ENCODE results near the gene CCDC43. TPM values are rescaled to one million over a fixed set of nuclear protein-coding genes. Genes with fewer than 3 reads are reported as not detected.
"Not testable (repeated sequence)": the region's sequence is repeated elsewhere in the genome, so short reads cannot be mapped to it uniquely, and the experiment has no call there.

The CCDC43 gene
- total RNA-seq, 1 experiment from 2014 or later: 32.9 TPM

DNA sequence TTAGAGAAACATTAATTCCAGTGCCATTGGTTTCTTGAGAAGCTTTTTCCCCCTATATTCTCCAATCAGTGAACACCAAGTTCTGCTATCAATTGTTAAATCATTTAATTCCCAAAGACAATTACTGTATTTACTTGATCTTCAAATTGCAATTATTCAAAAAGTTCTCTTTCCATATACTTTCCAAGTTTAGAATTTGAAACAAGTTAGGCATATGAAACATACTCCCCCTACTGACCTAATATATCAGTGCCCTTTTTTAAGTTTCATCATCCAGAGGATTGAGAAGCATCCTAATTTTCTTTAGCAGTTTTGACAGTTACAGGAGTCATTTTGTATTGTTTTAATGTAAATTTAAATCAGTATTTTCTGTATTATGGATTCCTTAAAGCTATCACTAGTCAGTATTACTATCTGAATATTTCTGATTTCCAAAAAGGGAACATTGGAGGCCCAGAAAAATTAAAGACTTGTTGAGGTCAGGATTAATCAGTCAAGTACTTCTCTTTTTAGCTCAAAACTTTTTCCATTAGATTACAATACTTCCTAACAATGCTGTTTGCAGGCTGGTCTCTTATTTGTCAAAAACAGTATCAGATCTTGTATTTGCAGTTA is 17.0 kb downstream of the CCDC43 start:
- DNase-seq (ENCODE audit: low read depth): peak; percentile 26

DNA sequence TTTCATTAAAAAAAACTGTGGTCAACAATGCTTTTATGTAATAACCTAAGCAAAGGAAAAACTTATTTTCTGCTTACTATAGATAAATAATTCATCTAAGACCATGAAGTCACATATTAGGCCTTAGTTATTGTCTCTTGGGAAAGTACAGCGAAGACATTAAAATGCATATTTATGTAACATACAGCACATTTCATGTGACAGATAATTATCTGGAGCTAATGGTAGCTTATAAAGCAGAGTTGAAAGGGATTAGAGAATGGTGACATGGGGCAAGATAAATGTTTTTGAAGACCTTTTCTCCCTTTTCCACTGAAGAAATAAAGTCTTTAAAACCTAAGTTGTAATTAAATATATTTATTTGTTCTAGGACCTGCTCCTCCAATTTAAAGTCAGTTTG is 23.6 kb downstream of the CCDC43 start:
- DNase-seq (ENCODE audit: low read depth): no peak

DNA sequence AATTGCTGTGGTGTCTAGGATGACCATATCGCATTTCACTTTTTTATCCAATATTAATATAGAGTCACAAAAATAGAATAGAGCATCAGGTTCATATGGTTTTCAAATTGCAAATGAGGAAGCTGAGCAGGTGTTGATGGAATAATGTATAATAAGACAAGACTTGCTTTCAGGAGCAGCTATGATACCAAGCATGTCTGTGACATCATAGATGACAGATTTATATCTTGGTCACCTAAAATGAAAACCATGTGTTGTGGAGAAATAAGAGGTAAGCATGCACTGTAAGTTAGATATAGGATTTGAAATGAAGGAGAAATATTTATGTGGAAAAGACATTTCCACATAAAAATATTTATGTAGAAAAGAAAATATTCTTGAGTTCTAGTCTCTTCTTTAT is 24.7 kb downstream of the CCDC43 start:
- no peak for DNase-seq (ENCODE audit: low read depth)

GRCh38 chr17:44663095-44663494 is 26.5 kb downstream of the CCDC43 start:
- no peak for DNase-seq (ENCODE audit: low read depth)

DNA sequence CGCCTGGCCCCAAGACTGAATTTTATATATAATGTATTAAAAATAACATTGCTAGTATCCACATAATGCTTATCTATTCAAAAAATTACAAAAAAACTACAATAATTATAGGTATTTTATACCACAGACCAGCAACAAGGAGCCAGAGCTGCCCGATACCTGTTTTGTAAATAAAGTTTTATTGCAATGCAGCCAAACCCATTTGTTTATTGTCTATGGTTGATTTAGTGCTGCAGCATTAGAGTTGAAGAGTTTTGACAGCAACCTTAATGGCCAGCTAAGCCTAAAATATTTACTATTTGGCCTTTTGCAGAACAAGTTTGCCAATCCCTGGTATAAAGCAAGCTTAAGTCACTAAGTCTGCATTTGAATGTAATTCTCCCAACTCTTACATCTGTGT is 27.7 kb downstream of the CCDC43 start:
- no peak for DNase-seq (ENCODE audit: low read depth)

DNA sequence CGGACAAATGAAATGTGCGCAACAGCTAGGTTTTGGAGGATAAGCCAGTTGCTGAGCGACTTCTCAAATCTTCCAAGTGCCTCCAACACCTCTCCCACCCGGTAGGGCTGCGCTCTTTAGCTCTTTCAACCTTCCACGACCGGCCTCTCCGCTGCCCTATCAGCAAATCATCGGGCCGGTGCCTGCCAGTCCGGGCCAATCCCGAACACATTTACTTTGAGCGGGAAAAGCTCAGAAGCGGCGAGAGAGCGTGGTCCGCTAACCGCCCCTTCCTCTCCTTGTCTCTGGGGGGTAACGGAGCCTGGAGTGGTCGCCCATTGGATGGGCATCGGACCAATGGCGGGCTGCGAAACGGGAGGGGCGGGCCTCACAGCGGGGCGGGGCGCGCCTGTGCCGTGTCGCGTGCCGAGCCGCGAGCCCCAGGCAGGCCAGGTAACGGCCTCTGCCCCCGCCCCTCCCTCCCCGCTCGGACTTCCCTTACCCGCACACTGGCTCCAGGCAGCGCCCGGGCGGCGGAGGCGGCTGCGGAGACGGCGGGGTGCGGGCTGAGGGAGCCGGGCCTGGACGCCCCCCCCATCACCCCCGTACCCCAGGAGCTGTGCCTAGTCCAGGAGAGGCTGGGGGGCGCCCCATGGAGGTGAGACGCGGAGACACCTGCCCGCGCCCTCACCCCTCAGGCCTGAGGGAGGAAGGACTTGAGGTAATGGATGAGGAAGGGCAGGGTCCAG is 33.4 kb downstream of the CCDC43 start, which contains the start of gene MEIOC:
Gene MEIOC (plus strand): TSS at position 486 of the 728 bp plus-strand sequence. CDS start 146 bp downstream, at position 632.
- DNase-seq (ENCODE audit: low read depth): no peak

DNA sequence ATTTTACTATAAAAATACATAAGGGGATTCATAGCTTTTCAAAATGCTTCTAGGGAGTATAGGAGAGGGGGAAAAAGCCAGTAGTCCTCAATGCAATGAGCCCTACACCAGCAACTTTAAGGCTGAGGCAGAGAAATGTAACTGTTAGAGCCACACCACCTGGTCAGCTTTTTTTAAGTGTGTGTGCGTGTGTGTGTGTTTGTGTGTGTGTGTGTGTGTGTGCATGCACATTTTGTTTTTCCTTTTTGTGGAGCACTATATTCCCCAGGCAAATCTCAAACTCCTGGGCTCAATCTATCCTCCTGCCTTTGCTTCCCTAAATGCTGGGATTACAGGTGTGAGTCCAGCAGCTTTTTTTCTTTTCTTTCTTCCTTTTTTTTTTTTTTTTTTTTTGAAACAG is 35.6 kb downstream of the CCDC43 start:
- DNase-seq (ENCODE audit: low read depth): no peak

- DNase-seq (ENCODE audit: low read depth): no peak
Observed at GRCh38 chr17:44653384-44653783, 36.2 kb downstream of the CCDC43 start.

DNA sequence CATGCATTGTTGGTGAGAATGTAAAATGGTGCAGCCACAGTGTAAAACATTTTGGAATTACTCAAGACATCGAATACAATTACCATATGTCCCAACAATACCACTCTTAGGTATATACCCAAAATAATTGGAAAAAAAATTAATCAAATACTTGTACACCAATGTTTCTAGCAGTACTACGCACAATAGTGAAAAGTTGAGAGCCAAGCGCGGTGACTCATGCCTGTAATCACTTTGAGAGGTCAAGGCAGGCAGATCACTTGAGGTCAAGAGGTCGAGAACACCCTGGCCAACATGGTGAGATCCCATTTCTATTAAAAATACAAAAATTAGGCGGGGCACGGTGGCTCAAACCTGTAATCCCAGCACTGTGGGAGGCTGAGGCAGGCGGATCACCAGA is 36.8 kb downstream of the CCDC43 start:
- DNase-seq (ENCODE audit: low read depth): no peak

GRCh38 chr17:44651228-44651627 is 38.3 kb downstream of the CCDC43 start:
- DNase-seq (ENCODE audit: low read depth): no peak

GRCh38 chr17:44648963-44649362 is 40.6 kb downstream of the CCDC43 start:
- no peak for DNase-seq (ENCODE audit: low read depth)

- no peak for DNase-seq (ENCODE audit: low read depth)
Observed at GRCh38 chr17:44647736-44648135, 41.8 kb downstream of the CCDC43 start.

GRCh38 chr17:44646280-44646679 is 43.3 kb downstream of the CCDC43 start:
- no peak for DNase-seq (ENCODE audit: low read depth)

DNA sequence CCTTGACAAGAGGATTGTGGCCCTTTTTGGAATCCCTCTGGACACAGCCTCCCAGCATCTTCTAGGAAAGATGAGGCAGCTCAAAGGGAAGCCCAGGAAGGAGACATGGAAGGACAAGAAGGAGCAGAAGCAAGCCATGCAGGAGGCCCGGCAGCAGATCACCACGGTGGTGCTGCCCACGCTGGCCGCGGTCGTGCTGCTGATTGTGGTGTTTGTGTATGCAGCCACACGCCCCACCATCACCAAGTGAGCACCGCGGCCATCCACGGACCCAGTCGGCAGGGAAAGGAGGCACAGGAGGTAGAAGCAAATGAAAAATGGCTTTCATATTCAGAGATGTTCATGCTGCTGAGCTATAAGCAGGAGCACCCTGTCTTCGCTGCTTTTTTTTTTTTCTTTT is 44.2 kb downstream of the CCDC43 start:
- DNase-seq (ENCODE audit: low read depth): no peak

DNA sequence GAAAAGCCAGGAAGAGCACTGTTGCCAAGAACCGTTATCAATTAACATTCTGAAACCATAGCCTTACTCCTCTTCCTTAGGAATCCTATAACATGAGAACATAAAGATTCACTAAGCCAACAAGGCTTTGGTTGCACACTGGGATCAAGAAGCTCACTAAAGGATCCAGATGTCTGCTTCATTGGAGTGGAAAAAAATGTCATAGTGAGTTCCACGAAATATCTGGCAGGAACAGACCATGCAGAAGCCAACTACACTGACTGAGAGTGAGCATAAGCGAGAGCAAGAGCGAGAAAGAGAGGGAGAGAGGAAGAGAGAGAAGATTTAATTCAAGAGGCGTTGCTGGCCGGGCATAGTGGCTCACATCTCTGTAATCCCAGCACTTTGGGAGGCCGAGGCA is 46.7 kb downstream of the CCDC43 start:
- no peak for DNase-seq (ENCODE audit: low read depth)

- no peak for DNase-seq (ENCODE audit: low read depth)
Observed at GRCh38 chr17:44637066-44637465, 52.5 kb downstream of the CCDC43 start.

DNA sequence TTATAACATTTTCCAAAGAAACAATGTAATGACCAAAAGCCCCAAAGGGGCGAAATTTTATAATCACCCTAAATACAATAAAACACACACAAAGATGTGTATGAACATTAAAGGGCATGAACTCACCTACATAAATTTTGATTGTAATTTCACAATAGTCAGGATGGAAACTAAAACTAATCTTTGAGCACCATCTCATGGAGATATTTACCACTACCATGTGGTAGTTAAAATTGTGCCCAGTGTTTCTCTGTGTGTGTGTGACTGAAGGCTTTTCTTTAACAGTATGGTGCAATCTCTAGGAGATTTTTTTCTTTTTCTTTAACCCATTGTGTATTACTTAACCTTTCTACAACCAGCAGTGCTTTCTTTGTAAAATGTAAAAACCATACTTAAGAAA is 53.0 kb downstream of the CCDC43 start:
- DNase-seq (ENCODE audit: low read depth): peak; percentile 40

- DNase-seq (ENCODE audit: low read depth): not testable (repeated sequence)
Observed at GRCh38 chr17:44634401-44634800, 55.2 kb downstream of the CCDC43 start.

- no peak for DNase-seq (ENCODE audit: low read depth)
Observed at GRCh38 chr17:44633998-44634397, 55.6 kb downstream of the CCDC43 start.

DNA sequence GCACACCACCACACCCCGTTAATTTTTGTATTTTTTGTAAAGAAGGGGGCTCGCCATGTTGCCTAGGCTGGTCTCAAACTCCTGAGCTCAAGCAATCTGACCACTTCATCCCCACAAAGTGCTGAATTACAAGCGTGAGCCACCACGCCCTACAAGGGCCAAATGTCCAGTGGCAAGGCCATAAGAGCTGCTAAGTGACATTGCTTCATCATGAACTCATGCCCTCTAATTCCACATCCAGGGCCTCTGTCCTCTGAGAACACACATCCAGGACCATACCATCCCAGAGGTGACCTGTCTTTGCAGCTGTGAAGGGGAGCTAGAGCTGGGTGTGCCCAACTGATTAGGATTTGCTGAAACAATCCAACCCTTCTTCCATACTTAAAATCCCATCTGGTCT is 58.9 kb downstream of the CCDC43 start:
- DNase-seq (ENCODE audit: low read depth): no peak

GRCh38 chr17:44629314-44629713 is 60.3 kb downstream of the CCDC43 start:
- no peak for DNase-seq (ENCODE audit: low read depth)

GRCh38 chr17:44628243-44629188 is 61.1 kb downstream of the CCDC43 start:
- peak; percentile 64 for DNase-seq (ENCODE audit: low read depth)
